GM19043 (cell line): Measurements from ENCODE around the gene PILRB.
A peak's percentile ranks its signal among the peaks of the same experiment; 100 is the strongest.
"Not testable (repeated sequence)": the region's sequence is repeated elsewhere in the genome, so short reads cannot be mapped to it uniquely, and the experiment has no call there.

Source experiments
- ATAC-seq: cut with Tn5 transposase; IDR thresholded peaks from one replicate; pipeline ENCODE4 v1.9.1; 2021; ENCODE audit warnings: low read depth; ENCODE audit not compliant: unreplicated experiment

PILRB gene

DNA sequence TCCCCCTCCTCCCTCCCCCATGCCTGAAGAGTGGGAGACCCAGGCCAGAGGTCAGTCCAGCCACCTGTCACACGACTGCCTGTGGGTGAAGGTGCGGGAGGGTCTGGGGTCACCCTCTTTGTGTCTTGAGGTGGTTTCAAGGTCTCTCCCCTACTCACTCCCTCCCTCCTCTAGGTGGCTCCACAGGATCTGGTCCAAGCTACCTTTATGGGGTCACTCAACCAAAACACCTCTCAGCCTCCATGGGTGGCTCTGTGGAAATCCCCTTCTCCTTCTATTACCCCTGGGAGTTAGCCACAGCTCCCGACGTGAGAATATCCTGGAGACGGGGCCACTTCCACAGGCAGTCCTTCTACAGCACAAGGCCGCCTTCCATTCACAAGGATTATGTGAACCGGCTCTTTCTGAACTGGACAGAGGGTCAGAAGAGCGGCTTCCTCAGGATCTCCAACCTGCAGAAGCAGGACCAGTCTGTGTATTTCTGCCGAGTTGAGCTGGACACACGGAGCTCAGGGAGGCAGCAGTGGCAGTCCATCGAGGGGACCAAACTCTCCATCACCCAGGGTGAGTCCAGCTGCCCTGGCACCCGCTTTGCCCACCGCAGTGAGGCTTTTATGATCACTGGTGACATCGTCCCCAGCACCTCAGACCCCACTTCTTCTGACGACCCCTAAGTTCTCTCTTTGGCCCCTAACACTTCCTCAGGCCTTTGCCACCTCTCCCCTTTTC, 16.1 kb downstream of the PILRB start:
- ATAC-seq: not testable (repeated sequence)

DNA sequence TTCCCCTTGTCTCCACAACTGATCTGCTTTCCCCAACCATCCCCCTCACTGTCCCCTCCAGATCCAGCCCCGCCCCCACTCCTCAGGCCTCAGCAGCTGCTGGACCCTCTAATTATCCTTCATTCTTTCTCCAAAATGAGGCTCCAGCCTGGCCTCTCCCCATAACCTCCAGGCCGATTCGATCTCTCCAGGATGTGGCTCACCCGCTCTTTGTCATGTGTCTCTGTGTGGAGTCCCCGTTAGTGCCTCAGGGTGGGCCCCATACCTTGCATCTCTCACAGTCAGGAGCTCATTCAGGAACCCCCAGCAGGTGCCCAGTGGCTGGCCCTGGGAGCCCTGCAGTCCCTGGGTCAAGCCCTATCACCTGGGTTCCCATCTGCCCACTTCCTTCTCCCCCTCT, 16.7 kb downstream of the PILRB start:
- no peak for ATAC-seq

DNA sequence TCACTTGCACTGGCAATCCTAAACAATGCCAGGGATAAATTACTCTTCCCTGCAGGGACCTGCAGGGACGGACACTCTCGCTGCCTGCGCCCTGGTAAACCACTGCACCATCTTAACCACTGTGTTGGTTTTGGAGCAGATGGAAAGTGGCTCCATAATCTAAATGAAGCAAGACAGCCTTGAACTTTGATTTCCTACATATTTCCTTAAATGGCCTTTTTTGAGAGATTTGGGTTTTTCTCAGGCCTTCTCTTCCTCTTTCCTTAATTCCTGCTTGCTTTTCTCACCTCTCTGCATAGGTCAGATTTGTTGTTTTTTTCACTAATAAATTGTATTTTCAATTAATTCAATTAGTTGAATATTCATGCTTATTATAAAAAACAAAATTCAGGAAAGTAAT, 18.1 kb downstream of the PILRB start:
- ATAC-seq: no peak

DNA sequence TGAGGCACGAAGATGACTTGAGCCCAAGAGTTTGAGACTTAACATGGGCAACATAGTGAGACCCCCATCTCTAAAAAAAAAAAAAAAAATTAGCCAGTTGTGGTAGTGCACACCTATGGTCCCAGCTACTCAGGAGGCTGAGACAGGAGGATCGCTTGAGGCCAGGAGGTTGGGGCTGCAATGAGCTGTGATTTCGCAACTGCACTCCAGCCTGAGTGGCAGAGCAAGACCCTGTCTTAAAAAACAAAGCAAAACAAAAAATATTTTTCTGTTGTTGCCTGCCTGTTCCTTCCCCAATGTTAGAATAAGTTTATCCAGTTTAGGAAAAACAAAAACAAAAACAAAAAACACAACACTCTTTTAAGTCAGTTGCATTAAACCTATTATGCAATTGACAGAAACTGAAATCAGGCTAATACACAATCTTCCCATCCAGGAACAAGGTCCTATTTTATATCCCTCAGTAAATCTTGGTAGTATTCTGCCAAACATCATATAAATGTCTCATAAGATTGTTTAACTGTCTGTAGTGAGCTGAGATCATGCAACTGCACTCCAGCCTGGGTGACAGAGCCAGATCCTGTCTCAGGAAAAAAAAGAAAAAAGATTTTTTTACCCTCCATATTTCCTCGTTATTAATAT, 20.3 kb downstream of the PILRB start:
- no peak for ATAC-seq

DNA sequence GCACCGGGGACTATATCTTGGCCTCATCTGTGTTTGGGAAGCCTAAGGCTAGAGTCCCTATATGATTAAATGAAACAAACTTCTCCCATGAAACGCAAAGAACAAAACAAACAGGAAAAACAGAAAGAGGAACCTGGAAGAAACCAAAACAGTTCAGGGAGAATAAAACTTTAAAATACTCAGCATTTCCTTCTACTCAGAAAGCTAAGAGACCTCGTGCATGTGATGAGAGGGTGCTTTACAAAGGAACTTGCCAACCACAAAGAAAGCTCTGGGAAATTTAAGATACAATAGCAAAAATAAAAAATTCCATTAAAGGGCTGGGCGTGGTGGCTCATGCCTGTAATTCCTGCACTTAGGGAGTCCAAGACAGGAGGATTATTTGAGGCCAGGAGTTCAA, 22.3 kb downstream of the PILRB start:
- no peak for ATAC-seq

DNA sequence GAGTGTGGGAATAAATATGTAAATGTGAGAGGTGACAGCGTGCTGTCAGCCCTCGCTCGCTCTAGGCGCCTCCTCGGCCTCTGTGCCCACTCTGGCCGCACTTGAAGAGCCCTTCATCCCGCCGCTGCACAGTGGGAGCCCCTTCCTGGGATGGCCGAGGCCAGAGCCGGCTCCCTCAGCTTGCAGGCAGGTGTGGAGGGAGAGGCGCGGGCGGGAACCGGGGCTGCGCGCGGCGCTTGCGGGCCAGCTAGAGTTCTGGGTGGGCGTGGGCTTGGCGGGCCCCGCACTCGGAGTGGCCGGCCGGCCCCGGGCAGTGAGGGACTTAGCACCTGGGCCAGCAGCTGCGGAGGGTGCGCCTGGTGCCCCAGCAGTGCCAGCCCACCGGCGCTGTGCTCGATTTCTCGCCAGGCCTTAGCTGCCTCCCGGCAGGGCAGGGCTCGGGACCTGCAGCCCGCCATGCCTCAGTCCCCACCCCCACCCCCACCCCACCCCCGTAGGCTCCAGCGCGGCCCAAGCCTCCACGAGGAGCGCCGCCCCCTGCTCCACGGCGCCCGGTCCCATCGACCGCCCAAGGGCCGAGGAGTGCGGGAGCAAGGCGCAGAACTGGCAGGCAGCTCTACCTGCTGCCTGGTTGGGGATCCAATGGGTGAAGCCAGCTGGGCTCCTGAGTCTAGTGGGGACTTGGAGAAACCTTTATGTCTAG, 23.8 kb downstream of the PILRB start:
- ATAC-seq: not testable (repeated sequence)

DNA sequence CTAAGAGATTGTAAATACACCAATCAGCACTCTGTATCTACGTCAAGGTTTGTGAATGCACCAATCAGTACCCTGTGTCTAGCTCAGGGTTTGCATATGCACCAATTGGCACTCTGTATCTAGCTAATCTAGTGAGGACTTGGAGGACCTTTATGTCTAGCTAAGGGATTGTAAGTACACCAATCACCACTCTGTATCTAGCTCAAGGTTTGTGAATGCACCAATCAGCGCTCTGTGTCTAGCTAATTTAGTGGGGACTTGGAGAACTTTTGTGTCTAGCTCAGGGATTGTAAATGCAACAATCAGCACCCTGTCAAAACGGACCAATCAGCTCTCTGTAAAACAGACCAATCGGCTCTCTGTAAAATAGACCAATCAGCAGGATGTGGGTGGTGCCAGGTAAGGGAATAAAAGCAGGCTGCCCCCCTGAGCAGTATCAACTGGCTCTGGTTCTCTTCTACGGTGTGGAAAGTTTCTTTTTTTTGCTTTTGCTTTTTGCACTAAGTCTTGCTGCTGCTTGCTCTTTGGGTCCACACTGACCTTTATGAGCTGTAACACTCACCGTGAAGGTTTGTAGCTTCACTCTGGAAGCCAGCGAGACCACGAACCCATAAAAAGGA, 24.4 kb downstream of the PILRB start:
- not testable (repeated sequence) for ATAC-seq

DNA sequence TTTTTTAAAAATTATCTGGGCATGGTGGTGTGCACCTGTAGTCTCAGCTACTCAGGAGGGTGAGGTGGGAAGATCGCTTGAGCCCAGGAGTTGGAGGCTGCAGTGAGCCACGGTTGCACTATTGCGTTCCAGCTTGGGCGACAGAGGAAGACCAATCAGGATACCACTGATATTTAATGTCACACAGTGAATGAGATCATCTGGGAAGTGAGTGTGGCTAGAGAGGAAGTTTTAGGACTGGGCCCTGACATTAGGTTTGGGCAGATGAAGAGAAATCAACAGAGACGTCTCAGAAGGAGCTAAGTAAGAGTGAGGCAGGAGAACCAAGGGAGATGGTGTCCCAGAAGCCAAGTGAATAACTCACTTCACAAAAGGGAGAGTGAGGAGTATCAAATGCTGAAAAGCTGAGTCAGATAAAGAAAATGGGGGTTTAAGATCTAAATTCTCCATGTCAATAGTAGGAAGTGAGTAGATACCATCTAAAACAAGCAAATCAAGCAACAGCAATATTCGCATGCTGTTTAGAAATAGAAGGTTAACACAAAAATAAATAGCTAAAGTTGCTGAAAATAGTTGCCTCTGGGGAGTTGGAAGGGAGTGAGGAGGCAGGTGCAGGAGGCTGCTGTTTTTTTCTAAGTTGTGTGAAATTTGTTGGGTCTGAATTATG, 26.8 kb downstream of the PILRB start:
- no peak for ATAC-seq

DNA sequence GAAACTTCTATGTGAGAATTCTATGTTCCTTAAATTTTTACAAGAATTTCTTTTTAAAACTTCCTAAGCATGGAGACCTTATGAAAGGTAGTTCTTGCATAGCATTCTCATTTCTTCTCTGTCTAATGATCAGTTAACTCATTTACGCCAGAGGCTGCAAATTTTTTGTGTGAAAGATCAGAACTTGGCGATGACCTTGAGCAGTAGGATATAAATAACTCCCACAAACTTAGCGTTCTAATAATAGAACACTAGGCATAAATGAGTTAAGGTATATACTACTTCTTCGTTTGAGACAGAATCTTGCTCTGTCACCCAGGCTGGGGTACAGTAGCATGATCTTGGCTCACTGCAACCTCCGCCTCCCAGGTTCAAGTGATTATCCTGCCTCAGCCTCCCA, 29.0 kb downstream of the PILRB start:
- ATAC-seq: no peak

DNA sequence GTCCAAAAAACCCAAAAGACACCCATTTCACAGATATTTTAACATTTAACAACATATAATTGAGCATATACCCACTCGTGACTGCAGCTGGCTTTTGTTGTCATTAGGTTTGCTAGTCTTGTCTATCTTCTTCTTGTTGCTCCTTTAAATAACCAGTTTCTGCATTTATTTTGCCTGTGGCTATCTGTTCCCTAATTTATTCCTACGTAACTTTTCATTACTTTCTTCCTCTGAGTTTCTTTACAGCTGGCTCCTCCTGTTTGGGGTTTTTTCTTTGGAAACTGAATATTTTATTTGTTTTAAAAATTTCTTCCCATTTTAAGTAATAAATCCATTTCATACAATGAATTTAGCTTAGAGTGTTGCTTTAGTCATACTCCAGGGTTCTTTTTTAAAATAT, 29.8 kb downstream of the PILRB start:
- no peak for ATAC-seq

DNA sequence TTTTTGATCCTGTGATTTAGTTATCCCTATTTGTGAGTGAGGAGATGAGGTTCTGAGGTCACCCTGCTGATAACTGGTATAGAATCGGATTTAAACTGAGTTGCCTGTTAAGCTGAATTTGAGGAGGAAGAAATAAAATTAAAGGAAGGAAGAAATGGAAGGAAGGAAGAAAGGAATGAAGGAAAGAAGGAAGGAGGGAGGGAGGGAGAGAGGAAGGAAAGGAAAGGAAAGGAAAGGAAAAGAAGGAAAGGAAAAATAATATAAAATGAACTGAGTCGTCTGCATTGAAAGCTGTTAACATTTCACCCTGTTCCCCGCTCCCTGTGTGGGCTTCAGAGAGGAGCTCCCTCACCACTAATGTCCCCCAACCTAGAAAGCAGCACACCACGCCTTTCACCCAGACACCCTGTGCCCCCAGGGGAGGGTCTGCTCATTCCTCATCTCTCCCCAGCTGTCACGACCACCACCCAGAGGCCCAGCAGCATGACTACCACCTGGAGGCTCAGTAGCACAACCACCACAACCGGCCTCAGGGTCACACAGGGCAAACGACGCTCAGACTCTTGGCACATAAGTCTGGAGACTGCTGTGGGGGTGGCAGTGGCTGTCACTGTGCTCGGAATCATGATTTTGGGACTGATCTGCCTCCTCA, 31.6 kb downstream of the PILRB start:
- ATAC-seq: no peak

DNA sequence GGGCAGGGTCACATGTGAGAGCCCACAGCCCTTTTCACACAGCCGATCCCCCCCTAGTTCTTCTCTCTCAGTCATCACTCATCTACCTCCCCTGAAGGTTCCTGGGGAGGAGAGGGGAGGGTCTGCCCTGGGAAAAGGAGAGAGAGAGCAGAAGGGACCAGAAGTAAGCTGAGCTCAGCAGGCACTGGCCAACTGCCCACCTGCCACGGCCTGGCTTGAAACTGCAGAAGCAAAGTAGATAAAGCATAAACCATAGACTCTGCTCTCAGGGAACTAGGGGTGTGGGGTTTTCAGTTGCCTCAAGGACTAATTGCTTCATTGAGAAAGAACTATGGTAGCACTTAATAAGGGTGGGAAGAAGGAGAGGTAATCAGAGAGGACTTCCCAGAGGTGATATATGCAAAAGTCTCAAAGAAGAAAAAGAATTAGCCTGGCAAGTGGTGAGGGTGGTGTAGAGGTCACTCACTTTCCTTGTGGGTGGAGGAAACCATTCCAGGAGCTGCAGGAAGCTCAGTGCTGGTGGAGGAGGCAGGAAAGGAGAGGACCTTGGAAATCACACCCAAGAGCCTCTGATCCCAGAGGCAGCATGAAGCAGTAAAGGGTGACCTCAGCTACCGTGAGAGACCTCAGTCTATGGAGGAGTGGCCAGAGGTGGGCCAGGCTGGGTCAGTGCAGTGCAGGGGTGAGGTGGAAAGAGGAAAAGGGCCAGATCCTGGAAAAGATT, 32.5 kb downstream of the PILRB start:
- ATAC-seq: no peak

DNA sequence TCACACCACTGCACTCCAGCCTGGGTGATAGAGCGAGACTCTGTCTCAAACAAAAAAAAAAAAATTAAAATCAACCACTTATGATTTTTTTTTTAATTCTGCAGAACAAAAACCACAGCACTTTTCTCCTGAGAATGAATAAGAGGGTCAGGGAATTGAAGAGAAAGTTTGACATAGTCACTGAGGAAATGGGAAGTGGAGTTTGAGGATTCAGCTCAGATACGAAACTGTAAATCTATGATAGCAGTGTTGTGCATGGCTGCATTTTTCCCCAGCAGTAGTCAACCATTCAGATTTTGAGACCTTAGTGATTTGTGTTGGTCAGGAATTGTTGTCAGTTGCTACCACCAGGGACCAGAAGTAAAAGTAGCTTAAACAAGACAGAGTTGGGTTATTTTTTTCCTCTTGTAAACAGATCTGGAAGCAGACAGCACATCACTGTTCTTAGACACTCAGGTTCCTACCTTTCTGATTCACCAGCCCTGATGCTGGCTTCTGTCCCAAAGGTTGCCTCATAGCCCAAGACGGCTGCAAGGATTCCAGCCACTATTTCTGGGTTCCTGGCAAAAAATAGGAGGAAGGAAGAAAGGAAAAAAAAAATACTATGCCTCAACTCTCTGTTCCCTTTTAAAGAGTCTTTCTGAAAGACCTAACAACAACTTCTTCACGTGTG, 35.5 kb downstream of the PILRB start:
- ATAC-seq: no peak

DNA sequence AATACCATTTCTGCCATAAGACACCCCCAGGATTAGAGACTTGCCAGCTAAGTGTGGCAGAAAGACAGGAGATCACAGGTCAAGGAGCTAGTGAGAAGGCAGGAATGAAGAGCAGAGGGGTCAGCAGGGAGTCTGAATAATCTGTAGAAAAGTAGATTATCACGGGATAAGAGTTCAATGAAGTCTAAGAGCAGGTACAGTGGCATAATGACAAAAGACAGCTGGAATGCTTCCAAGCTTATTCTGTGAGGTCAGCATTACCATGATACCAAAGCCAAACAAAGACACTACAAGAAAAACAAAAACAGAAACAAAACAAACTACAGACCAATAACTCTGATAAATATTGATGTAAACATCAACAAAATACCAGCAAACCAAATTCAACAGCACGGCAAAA, 36.2 kb downstream of the PILRB start:
- ATAC-seq: no peak

DNA sequence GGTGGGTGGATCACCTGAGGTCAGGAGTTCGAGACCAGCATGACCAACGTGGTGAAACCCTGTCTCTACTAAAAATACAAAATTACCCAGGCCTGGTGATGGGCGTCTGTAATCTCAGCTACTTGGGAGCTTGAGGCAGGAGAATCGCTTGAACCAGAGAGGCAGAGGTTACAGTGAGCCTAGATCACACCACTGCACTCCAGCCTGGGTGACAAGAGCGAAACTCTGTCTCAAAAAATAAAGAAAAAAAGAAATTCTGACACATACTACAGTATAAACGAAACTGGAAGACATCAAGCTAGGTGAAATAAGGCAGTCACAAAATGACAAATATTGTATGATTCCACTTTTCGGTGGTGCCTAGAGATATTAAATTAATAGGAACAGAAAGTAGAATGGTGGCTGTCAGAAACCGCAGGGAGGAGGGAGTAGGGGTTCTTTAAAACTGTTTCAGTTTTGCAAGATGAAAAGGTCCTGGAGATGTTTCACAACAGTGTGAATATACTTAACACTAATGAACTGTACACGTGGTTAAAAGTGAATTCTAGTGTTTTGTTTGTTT, 38.6 kb downstream of the PILRB start:
- ATAC-seq: peak; percentile 88

DNA sequence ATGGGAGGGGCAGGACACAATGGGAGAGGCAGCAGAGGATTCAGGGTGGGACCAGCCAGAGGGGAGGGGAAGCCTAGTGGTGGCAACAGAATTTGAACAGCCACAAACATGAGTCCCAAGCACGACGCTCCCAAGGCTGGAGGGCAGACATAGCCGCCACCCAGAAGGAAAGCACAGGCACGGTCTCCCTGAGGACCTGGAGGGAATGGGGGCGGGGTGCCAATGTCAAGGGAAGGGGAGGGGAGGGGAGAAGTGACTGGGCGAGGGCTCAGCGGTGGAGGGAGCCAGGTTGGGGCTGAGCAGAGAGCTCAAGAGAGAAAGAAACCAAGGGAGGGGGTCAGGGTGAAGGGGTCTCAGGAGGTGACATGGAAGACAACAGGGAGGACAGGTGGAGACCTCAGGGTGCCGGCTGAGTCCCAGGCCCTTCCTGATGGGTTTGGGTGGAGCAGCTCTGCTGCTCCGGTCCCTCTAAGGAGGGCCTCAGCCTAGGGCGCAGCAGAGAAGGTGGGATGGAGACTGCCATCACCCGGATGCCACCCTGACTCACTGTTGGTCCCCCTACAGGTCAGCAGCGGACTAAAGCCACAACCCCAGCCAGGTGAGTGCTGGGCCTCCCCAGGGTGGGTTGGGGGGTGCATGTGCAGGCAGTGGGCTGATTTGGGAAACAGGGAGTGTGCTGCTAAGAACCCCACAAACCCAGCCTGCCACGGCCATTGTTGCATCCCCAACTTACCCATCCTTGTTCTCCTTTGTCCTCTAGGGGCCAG, 39.6 kb downstream of the PILRB start:
- no peak for ATAC-seq

DNA sequence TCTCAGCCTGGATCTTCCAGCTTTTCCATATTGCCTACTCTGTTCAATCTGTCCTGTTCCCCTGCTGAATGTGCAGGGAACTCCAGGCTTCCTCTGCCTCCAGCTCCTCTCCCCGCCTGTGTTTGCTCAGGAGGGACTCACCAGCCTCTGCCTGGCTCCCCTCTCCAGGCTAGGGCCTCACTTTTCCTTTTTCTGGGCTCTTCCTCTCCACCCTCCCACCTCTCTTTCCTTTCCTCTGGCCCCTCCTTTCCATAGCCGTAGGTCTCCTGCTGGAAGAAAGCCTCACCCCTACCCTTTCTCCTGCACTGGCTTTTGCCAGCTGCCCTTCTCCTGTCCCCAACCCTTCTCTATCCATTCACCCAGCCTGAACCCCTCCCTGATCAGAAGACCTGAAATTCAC, 40.3 kb downstream of the PILRB start:
- ATAC-seq: no peak

DNA sequence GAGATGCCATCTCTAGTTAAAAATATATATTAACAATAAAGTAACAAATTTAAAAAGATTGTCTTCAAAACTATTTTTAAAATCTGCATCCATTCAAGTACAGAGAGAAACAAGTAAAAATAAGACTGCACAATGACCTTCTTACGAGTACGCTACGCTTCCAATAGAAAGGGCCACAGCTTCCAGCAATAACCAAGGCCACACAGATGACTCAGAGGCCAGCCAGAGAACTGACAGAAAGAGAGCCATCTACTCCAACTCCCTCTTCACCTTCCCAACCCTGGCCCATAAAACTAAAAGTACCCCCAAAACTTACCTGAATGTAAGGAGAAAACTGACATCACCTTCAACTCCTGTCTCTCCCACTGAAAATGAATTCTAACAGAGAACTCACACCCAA, 42.1 kb downstream of the PILRB start:
- no peak for ATAC-seq
